Prostate gland (tissue), 2 donors: Measurements from ENCODE around the gene DOK6.

Experiments used
- CTCF ChIP-seq, 4 experiments: fragments of 200-600 bp in 2 of 4; fragments of 450-650 bp in 2 of 4; sonication (generic) in 2 of 4; IDR thresholded peaks; 1 replicate in 3 of 4; 2 replicates in 1 of 4; pipeline ENCODE4 v1.5.1; 2016 to 2019; ENCODE audit warnings: antibody characterized with exemption in 4 of 4, mild to moderate bottlenecking in 2 of 4, moderate library complexity in 2 of 4
- POLR2A ChIP-seq: fragments of 450-650 bp; IDR thresholded peaks from one replicate; pipeline ENCODE4 v1.6.1; 2016; ENCODE audit warnings: antibody characterized with exemption, mild to moderate bottlenecking
- POLR2AphosphoS5 ChIP-seq: sonication (generic); formaldehyde crosslinking; IDR thresholded peaks from one replicate; pipeline ENCODE4 v1.6.1; 2017; ENCODE audit warnings: antibody characterized with exemption

GRCh38 chr18:69388222-69388621, 12.5 kb upstream of the DOK6 start:
- TF ChIP-seq CTCF (IDR thresholded peaks at IDR 0.05) (no peak), POLR2AphosphoS5 (no peak), POLR2A (no peak)
